ENCODE data around the gene FBH1.
"Not testable (repeated sequence)": the region's sequence is repeated elsewhere in the genome, so short reads cannot be mapped to it uniquely, and the experiment has no call there.

The FBH1 gene

GRCh38 chr10:5889624-5890451 is at the start of gene FBH1, which contains the start of gene ANKRD16:
TSS of gene FBH1 (plus strand) at chr10:5890243. CDS start at chr10:5890346, 103 bp downstream.
TSS of gene ANKRD16 (minus strand) at chr10:5889893. CDS start at chr10:5889354, 539 bp downstream.
- H3K4me3 ChIP-seq (ENCODE audit: low read depth, low read length), result peak within 1 kb of the TSS; percentile 77
- DNase-seq (ENCODE audit: low read depth), result peak; percentile 96
- TF ChIP-seq MYC (IDR thresholded peaks at IDR 0.05; ENCODE audit: low read depth, low read length), result peak; percentile 77
- no peak for TF ChIP-seq CTCF (IDR thresholded peaks at IDR 0.05; ENCODE audit: low read depth, low read length)
- TF ChIP-seq MAX (IDR thresholded peaks at IDR 0.05; ENCODE audit: low read depth, low read length), result peak; percentile 65; the same call in 1 of the 2 replicates
- TF ChIP-seq POLR2A (IDR thresholded peaks at IDR 0.05; ENCODE audit: extremely low read depth, insufficient read length), result peak; percentile 75

- H3K4me3 ChIP-seq (ENCODE audit: low read depth, low read length), result no peak overlapping the region
- TF ChIP-seq MYC (IDR thresholded peaks at IDR 0.05; ENCODE audit: low read depth, low read length), result peak; percentile 49; the same call in 1 of the 2 replicates
- TF ChIP-seq MAX (IDR thresholded peaks at IDR 0.05; ENCODE audit: low read depth, low read length), result peak; percentile 56; the same call in 1 of the 2 replicates
- TF ChIP-seq CTCF (IDR thresholded peaks at IDR 0.05; ENCODE audit: low read depth, low read length), result no peak
- peak; percentile 84 for DNase-seq (ENCODE audit: low read depth)
Measured at GRCh38 chr10:5840314-5841307, 49.4 kb upstream of the FBH1 start.

- no peak for TF ChIP-seq MAX (IDR thresholded peaks at IDR 0.05; ENCODE audit: low read depth, low read length)
- no peak for TF ChIP-seq MYC (IDR thresholded peaks at IDR 0.05; ENCODE audit: low read depth, low read length)
- DNase-seq (ENCODE audit: low read depth), result no peak
- H3K4me3 ChIP-seq (ENCODE audit: low read depth, low read length), result no peak overlapping the region
Measured at GRCh38 chr10:5841965-5842364, 48.1 kb upstream of the FBH1 start.

GRCh38 chr10:5843686-5844344 is 46.2 kb upstream of the FBH1 start:
- TF ChIP-seq CTCF (IDR thresholded peaks at IDR 0.05; ENCODE audit: low read depth, low read length) (no peak), MAX (IDR thresholded peaks at IDR 0.05; ENCODE audit: low read depth, low read length) (no peak)
- DNase-seq (ENCODE audit: low read depth), result no peak
- no peak overlapping the region for H3K4me3 ChIP-seq (ENCODE audit: low read depth, low read length)

- no peak for DNase-seq (ENCODE audit: low read depth)
- TF ChIP-seq MYC (IDR thresholded peaks at IDR 0.05; ENCODE audit: low read depth, low read length), result no peak
- no peak for TF ChIP-seq POLR2A (IDR thresholded peaks at IDR 0.05; ENCODE audit: extremely low read depth, insufficient read length)
- no peak for TF ChIP-seq MAX (IDR thresholded peaks at IDR 0.05; ENCODE audit: low read depth, low read length)
- TF ChIP-seq CTCF (IDR thresholded peaks at IDR 0.05; ENCODE audit: low read depth, low read length), result no peak
- H3K4me3 ChIP-seq (ENCODE audit: low read depth, low read length), result no peak overlapping the region
Measured at GRCh38 chr10:5844345-5845055, 45.5 kb upstream of the FBH1 start.

- not testable (repeated sequence) for H3K4me3 ChIP-seq (ENCODE audit: low read depth, low read length); DNase-seq (ENCODE audit: low read depth)
Measured at GRCh38 chr10:5846667-5847066, 43.4 kb upstream of the FBH1 start.

Data from NB4 (cell line).